GM18502 (cell line): ENCODE results near the gene EXT2.

Experiments used
- ATAC-seq: cut with Tn5 transposase; IDR thresholded peaks from one replicate; pipeline ENCODE4 v1.9.1; 2021; ENCODE audit warnings: mild to moderate bottlenecking; ENCODE audit not compliant: unreplicated experiment, poor library complexity

The EXT2 gene

DNA sequence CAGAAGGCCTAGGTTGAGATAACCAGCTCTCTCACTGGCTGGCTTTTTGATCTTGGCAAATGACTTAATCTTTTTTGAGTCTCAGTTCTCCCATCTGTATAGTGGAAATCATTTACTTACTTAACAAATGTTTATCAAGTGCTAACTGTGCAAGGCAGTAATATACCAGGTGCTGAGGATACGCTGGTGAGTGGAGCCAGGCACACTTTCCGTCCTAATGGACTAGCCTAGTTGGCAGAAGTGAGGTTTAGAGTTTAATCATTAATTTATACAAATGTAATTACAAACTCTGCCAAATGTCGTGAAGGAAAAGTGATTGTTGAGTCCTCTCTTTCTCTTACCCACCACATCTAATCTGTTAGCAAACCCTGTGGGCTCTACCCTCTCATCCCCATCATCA lies 33.3 kb downstream of the EXT2 start:
- no peak for ATAC-seq

DNA sequence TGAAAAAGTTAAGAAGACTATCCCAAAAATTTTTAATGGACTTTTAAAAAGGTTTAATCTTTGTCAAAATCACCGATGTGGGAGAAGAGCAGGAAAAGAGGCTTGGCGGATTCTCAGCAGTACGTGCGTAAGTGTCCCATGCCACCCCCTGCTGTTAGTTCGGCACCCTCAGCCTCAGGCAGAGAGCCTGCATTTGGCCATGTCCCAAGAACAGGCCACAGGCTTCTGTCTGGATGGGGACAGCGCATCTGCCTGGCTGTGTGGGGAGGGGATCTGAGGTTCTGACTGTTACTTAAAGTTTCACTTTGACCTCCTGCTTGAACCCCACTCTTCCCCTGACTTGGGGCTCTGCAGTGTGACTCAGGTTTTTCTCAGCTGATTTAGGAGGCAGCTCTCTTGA lies 35.3 kb downstream of the EXT2 start:
- ATAC-seq, result no peak

DNA sequence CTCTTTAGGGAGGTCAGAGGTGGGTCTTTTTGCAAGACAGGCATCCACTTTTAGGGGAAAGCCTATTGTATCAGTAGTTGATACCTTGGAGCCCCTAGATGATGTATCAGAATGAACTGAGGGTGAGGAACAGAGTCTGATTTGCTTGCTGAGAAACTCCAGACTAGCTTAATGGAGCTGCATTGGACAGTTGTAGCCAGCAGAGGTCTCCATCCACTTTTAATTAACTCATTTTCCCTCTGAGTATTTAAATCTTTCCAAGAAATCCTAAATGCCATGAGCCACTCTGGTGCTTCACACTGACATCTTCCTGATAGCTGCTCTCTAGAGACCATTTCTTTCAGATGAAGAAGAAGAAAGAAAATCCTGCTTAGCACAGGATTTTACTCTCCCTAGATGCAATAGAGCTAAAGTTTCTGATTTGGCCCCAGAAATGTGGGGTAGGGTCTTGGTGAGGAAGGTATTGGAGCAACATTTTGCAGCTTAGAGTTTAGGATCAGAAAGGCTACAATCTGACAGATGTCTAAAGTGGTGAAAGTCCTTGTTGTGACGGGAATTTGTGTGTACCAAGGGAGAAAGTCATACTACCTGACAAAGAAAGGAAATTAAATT lies 38.0 kb downstream of the EXT2 start:
- ATAC-seq, result no peak

DNA sequence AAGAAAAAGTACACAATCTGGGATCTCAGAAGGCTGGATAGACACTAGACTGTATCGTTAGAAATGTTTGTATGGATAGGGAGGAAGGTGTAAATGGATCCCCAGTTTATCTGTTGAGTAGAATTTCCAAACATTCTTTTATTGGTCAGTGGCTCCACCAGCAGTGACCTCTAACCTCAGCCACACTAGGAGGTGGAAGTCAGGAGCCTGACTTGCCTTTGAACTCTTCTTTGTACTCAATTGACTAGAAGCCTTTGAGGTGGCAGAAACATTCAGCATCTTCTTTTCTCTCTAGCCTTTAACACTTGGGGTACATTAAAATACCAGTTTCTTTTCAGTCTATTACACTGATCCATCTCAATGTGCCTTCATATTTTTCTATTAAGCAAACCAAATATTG lies 39.1 kb downstream of the EXT2 start:
- no peak for ATAC-seq

DNA sequence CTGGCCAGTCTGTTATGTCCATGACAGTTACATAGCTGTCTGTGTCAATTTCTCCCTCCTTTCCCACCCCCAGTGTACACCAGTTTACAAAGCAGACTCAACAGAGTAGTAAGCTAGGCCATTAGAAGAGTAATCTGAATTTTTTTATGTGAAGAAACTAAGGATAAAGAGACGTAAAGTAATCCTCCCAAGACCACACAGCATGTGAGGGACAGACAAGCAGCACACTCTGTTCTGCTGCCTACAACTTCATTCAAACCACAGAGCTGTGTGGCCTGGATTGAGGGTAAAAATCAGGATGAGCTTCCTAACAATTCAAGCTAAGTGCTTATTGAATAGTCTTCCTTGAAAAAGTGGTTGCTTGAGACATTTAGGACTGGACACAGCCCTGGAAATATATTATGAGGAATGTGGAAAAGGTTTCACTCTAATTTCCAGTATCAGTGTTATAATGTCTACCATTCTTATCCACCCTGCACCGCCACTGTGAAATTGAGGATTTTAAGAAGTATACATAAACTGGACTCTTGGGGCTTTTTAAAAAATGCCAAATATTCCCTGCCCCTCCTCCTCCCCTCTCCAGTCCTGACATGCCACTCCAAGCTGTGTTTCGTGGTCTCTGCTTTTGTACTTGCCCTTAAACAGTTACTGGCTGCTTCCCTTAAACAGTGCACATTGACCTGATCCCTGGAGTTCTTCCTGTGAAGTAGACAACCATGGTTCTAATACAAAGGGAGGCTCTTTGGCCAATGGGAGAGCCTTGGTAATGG lies 40.9 kb downstream of the EXT2 start:
- no peak for ATAC-seq

DNA sequence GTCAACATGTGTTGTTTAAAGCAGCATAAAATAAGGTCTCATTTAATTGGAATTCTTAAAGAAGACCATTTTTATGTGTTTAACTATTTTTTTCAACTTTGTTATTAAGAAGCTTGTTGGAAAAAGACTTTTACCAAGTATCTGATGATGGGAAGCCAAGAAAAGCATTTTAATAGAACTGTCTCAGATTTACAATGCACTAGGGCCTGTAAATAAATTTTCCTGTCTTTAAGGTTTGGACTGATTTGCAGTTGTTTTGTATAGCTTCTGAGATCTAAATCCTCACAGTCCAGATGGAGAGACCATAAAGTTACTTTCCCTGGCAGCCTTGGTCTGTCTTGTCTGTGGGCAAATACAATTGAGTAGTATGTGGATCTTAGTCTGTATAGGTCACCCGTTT lies 41.6 kb downstream of the EXT2 start:
- no peak for ATAC-seq

DNA sequence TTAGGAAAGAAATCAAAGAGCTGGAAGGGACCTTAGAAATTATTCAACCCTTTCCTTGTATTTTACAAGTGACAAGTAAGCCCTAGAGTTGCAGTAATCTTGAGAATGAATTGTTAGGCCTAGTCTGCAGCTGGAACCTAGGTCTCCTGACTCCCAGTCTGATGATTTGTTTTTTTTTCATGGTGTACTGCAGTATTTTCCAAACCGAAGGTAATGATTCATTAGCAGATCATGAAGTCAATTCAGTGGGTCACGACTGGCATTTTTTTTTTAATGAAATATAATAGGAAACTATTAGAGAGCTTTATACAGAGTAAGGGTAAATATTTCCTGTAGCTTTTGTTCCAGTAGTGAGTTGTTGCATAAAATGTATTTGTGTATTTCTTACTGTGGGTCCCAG lies 42.8 kb downstream of the EXT2 start:
- no peak for ATAC-seq

DNA sequence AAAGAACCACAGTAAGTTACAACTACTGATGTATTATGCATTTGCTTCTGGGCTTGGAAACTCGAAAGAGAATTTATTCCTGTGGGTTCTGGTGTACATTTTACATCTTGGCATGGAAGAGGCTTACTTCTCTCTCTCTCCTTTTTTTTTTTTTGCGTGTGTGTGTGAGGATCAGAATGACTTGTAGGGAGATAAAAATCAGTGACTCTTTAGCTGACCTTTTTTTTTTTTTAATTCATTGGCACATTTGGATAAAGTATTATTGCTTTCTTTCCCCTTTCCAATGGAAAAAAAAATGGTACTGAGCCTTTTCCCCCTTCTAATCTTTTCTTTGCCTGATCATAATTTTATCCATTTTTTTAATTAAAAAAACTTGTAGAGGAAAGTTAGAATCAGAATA lies 43.5 kb downstream of the EXT2 start:
- no peak for ATAC-seq

DNA sequence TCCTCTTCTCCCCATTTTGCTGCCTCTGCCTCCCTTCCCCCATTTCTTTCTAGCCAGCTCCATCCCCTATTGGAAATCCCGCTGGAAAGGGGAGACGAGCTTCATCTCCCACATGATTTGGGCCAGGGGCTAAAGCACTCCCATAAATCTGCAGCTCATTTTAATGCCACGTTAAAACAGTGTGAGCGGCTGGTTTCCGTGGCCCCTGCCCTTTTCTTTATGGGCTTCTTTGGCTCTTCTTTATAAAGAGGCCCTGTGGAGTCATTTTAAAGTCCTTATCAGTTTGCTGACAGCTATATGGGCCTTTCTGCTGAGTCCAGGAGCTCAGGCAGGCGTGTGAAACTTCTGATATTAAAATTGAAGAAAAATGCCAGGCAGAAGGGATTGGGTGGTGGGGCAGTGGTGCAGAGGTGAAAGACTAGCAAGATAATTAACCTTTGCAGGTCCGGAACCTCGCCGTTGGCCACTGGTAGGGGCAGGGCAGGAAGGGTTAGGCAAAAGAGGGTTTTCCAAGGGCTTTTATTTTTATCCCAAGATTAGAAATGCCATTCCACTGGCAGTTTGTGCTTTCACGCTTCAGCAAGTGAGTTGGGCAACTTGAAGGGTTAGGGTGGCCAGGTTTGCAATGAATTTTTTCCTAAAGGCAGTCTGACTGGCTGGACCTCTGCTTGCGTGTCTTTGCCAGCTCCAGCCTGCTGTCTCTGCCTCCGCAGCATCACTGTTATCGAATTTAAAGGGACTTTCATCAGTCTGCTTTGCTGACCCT lies 44.3 kb downstream of the EXT2 start:
- ATAC-seq, result no peak

DNA sequence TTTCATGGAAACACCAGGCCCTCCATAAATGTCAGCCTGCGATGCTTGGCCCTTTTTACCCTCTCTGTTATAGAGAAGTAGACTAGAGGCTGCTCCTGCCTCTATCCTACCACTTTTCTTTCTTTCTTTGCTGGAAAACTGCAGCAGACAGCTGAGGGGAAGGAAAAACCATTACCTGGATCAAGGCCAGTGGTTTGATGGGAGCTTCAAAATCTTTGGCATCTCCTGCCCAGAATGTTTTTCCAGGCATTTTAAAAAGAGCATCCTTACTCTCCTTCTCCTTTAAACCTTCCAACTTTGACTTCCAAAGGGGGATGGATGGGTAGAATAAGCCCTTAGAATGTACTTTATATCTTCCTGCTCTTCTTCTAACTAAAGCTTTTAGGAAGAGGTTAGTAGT lies 44.9 kb downstream of the EXT2 start:
- ATAC-seq, result no peak

DNA sequence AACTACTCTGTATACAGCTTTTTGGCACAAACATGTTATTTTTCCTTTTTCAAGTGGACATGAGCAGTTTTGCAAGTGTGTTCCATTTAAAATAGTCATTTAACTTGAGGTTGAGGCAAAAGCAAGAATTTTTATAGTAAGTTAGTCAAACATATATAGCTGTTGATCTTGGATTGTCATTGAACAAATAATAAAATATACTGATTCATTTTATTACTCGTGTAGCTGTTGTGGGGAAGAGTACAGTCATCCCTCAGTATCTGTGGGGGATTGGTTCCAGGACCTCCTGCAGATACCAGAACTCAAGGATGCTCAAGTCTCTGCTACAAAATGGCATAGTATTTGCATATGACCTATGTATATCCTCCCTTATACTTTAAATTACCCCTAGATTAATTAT lies 45.3 kb downstream of the EXT2 start:
- no peak for ATAC-seq

DNA sequence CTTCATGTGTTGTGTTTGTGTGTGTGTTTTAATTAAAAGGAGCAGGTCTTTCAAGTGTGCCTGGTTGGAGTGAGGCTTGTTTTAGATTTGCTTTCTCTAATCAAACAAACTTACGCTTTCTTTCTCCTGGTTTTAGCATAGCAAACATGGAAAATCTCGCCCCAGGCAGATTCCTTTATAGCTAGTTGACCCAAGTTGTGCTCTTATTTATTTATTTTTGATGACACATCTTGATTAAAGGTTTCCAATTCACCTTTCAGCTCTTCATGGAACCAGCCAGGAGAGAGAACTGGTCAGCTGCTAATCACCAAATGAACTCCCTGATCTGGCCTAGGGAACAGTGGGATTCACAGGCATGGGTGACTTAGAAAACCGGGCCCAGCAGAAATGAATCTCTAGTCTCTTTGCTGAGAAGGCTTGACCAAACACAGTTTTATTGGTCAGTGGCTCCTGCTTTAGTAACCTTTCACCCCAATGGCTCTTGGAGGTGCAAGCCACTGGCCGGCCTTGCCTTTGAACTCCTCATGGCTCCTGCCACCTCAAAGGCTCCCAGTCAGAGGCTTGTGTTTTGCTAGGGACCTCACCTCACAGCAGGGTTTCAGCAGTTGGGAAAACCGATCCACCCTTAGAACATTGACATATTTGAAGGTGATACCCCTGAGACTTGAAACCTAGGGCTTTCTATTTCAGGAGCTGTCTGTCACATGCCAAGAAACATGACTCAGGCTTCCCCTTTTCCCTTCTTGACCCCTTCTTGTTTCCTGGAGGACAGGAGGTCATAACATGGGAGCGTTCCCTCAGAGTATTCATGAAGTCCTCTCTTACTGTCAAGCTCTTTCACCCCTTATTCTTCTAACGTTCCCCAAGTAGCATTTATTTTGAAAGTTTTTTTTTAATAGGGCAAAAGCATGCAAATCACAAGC lies 48.8 kb downstream of the EXT2 start:
- ATAC-seq, result no peak

DNA sequence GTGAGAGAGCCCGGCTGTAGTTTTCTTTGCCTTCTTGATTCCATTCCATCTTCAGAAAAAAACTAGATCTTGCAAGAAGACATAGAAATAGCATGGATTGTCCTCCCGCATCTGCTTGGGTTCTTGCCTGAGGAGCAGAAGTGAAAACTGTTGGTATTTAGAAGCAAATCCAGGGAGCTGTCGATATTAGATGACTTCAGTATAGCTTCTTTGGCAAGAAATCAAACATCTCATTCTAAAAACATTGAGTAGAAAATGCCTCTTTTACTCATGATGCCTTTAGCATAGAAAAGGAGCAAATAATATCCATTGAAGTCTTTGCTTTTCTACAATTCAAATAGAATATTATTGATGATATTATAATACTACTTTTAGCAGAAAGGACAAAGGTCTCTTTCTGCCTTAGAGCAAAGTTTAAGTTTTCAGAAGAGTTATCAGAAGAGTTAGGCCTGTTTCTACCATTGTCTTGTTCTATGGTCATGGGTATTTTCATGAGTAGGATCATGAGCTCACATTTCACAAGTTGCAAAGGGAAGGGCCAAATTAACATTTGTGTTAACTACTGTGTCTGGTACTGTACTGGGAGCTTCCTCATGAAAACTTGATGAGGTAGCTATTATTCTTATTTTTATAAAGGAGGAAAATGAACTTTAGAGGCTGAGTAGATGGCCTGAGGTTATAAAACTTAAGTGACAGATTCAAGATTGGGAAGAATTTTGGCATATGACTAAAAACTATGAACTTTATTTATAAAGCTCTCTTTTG lies 49.7 kb downstream of the EXT2 start:
- ATAC-seq, result no peak

DNA sequence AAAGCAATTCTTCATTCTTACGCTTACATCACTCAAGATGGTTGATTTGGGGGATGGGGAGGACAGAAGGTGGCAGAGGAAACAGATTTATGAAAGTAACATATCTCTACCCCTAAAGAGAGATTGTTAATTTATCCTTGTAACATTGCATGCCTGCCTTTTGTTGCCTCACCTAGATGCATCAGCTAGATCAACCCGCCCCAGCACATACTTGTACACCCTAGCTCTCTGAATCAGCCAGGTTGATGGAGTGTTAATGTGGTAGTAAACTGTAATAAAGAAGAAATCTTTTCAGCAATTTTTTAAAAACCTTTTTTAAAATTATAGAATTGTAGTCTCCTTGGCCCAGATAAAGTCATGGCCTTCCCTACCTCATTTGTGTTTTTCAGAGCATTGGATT lies 51.5 kb downstream of the EXT2 start:
- no peak for ATAC-seq

DNA sequence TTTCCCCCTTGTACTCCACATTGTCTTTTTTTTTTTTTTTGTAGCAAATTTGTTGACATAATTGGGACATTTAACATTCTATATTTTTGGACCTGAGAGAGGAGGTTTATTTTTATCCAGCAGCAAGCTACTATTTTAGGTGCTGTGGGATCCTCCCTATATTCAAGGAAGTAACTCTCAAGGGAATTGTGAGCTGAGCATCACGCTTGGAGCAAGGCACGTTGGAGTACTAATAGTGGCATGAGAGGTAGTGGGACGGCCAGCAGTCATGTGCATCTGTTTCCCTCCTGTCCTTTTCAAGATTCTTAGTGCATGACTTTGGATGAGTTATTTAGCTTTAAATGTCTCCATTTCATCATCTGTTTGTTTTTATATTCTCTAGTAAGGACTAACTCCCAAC lies 52.3 kb downstream of the EXT2 start:
- ATAC-seq, result no peak

DNA sequence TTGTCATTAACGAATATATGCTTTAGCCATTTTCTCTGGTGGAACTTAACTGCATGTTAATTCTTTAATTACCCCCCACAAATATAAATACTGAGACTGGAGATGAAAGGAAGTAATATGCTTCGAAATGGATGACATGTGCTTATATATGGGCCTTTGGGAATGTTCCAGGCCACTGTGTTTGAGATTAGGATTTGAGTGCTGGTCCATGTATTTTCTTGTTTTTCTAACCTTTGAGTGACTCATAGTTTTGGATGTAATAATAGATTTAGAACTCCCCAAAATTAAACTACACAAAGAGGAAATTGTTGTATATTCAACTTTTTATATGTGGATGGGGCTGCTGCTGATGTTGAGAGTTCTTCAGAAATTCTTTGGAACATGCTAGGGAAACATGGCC lies 54.2 kb downstream of the EXT2 start:
- ATAC-seq, result no peak

DNA sequence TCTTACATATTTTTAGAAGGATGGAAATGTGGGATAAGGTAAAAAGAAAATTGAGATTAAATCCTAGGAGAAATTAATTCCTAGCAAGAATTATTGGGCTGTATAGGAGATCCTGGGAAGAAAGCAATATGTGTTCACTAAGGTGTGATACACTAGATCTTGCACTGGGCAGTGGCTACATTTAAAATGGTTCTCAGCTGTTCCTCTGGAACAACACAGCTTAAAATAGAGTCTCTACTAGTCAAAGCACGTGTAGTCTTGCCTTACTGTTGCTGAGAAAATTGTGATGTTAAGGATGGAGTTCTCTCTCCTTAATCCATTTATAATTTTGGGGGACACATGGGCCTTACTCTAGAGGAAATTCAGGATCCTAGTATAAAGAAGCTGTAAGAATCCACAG lies 54.9 kb downstream of the EXT2 start:
- no peak for ATAC-seq

DNA sequence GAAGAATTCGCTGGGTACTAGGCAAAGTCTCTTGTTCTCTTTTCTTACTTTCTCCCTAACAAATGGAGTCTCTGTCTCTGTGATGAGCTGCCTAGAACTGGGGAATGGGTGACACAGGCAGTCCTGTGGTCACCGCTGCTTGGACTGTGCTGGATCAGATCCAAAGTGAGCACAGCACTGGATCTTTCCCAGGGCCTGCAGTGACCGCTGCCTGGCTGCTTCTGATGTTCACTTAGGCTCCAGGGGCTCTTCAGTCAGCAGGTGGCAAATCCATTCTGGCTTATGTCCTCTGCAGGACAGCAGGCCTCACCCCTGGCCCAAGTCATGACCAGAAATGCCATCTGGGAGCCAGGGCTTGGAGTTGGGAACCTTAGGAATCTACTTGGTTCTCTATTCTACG lies 61.5 kb downstream of the EXT2 start:
- ATAC-seq, result no peak

DNA sequence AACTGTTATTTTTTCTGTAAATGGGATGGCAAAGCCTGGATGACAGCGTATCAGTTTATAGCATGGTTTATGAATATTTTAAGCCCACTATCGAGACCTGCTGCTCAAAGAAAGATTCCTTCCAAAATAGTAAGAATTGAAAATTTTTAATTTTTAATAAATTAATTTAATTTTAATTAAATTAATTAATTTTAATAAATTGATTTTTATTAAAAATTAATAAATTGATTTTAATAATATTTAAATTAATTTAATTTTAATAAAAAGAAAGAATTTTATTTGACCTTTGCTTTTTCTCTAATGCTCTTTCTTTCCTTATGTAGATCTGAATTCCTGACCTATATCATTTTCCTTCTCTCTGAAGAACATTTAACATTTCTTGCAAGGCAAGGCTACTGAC lies 62.9 kb downstream of the EXT2 start:
- ATAC-seq, result no peak
